Measurements from ENCODE around the gene PRH1.

Gene PRH1

GRCh38 chr12:10884086-10884725, at the start of gene PRH1:
Gene PRH1, minus strand, starts transcription at chr12:10884255. Its CDS starts 38 bp downstream, at chr12:10884217.
- no peak for DNase-seq

- DNase-seq = no peak
Observed at GRCh38 chr12:10928746-10929286, 44.8 kb upstream of the PRH1 start, which contains the start of gene PRH2. Gene PRH2, plus strand, starts transcription at chr12:10929236. Its CDS starts 38 bp downstream, at chr12:10929274.

GRCh38 chr12:10926269-10926668, 42.2 kb upstream of the PRH1 start:
- no peak for DNase-seq

DNA sequence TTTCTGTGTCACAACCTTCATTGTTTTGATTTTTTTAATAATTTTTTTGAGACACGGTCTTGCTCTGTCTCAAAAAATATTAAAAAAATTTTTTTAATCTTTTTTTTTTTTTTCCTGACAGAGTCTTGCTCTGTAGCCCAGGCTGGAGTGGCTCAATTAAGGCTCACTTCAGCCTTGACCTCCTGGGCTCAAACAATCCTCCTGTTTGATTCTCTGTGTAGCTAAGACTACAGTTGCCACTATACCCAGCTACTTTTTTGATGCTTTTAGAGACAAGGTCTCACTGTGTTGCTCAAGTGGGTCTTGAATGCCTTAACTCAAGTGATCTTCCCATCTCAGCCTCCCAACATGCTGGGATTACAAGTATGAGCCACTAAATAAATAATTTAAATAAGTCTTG, 35.8 kb upstream of the PRH1 start:
- DNase-seq = no peak

GRCh38 chr12:10910380-10910779, 26.3 kb upstream of the PRH1 start:
- no peak for DNase-seq

DNA sequence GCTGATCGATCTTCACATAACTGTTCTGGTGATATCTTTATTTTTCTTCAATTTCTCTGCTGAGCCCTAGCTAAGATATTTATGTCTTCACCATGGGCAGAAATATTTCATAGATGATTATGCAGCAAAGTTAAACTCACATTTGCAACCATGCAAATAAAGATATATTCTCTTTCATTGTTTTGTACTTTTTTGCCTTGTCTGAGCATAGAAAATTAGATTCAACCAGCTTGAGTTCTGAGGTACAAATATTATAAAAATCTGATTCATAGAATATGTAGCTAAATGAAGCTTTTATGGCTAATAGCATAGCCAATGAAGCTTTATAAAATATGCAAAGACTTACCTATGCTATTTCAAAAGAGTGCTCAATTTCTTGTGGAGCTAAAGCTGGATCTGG, 25.4 kb upstream of the PRH1 start, which contains the start of gene TAS2R13:
TSS of gene TAS2R13 (minus strand) at position 101 of the 400 bp plus-strand sequence. CDS start 264 bp downstream, outside the sequence.
- DNase-seq = no peak

GRCh38 chr12:10904686-10905085, 20.6 kb upstream of the PRH1 start:
- no peak for DNase-seq

- no peak for DNase-seq
Observed at GRCh38 chr12:10901427-10901826, 17.4 kb upstream of the PRH1 start.

DNA sequence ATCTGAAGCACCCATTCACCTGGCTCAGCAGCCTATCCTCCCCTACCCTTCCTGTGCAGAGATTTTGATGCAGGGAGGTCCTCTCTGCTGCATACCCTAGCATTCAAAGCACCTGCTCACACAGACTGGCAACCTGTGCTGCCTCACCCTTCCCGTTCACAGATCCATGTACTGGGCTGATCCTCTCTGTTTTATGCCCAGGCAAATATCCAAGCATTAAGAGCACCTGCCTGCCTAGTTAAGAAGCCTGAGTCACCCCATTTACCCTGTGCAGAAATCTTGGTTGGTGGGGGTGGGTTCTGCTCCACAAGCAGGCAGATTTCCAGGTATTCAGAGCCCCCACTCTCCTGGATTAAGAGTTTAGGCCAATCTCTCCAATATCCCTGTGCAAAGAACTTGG, 16.9 kb upstream of the PRH1 start:
- DNase-seq = no peak

DNA sequence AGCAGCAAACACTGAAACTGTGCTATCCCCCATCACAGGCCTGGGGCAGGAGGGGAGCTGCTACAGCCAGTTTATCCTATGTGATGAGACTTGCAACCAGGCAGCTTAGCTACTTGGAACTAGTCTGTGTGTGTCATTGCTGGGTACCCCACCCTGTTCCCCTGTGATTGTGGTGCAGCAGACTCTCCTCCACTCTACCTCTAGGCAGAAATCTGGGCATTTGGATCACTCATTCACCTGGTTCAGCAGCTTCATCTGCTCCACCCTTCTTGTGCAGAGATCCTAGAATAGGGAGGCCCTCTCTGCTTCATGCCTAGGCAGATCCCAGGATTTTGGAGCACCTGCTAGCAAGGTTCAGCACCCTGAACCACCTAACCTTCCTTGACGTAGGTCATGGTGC, 16.5 kb upstream of the PRH1 start:
- DNase-seq = no peak

DNA sequence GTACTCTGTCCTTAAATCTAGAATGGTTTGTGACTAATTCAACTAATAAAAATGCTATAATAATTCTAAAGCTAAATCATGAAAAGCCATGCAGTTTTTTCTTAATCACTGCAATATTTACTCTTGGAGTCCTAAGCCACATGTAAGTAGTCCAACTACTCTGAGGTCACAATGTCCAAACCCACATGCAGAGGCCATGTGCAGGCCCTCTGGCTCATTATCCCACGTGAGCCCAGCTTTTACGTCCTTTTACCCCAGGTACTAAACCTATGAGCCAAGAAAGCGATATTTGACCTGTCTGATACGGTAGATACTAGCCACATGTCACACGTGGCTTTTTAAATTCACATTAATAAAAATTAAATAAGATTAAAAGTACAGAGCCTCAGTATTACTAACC, 12.8 kb upstream of the PRH1 start:
- no peak for DNase-seq

DNA sequence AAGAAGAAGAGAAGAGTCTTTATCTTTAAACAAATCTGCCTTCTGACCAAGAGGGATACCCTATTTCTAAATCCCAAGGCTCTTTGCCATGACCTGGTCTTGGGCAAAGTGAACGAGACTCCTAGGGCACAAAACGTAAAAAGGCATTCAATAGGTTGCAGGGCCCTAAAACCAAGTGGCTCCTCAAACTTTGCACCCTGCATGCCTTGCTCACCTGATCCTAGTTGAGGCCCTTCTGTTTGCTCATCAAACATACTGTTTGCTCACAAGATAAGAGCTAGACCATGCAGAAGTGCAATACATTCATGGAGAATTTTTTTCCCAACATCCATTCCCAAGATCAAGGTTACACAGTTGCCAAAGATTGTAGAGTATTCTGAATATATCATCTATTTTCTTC, 7.9 kb upstream of the PRH1 start:
- DNase-seq = no peak

- no peak for DNase-seq
Observed at GRCh38 chr12:10889226-10889625, 5.2 kb upstream of the PRH1 start.

DNA sequence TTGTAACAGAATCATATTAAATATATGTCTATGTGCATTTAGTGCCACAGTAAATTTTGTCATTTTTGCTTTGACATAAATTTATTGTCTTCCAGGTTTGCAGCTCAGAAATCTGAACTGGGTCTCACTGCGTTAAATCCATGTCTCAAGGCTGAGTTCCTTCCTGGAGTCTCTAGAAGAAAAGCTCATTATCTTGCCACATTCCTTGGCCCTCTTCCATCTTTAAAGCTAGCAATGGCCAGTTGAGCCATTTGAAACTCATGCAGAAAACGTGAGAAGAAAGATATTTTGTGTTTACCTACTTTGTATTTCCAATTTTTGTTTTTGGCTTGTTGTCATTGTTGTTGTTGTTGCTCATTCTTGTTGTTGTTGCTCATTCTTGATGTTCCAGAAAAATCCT, 10.7 kb downstream of the PRH1 start:
- no peak for DNase-seq

GRCh38 chr12:10867381-10867780, 16.7 kb downstream of the PRH1 start:
- DNase-seq = no peak

- no peak for DNase-seq
Observed at GRCh38 chr12:10863512-10864218, 20.4 kb downstream of the PRH1 start.

DNA sequence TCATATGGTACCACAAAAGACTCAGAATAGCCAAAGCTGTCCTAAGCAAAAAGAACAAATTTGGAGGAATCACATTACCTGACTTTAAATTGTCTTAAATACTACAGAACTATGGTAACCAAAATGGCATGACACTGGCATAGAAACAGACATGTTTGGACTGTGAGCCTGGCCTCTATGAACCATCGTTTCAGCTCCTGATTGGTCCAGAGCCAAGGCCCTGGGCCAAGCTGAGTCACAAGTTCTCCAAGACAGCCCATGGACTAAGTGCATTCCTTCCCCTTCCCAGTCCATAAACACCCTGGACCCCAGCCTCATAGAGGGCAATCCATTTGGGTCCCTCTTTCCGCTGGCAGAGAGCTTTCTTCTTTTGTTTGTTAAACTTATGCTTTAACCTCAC, 22.7 kb downstream of the PRH1 start:
- no peak for DNase-seq

- DNase-seq = no peak
Observed at GRCh38 chr12:10855807-10856206, 28.2 kb downstream of the PRH1 start.

DNA sequence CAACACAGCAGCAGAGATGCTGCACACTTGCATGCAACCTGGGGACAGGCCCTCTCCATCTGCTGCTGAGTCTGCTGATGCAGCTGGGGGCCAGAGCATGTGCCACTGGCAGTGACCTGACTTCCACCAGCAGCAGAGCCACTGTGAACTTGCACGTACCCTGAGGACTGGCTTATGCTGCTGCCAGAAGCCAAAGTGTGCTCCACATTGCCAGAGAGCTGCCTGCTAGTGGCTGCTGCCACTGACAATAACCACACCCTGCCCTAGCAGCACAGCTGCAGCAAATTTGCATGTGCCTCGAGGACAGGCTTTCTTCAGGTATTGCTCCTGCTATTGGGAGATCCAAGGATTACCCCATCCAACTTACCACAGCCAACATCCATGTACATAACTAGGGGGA, 30.3 kb downstream of the PRH1 start:
- no peak for DNase-seq

DNA sequence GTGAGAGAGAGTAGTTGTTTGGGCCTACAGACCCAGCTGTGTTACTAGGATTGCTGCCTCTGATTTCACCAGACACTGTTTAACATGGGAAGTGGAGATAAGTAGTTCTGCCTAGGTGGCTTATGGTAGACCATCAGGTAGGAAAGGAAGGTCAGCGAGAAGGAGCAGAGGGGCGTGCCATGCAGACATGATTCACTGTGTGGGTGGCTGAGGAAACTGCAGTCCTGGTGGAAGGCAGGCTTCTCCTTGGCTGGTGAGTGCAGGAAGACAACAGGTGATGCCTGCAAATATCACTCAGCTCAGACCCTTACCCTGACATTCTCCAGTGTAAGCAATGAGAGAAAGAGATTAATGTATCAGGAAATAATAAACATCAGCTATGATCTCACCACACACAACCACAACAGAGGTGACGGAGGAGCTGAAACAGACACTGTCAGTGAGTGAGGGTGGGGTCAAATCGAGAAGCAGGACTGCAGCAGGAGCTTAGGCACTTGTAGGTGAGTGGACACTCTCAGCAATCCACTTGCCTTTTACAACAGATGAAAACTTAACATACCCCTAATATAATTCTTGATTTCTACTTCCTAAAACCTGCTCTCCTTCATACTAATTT, 32.7 kb downstream of the PRH1 start:
- DNase-seq = no peak

- DNase-seq = no peak
Observed at GRCh38 chr12:10849425-10849878, 34.6 kb downstream of the PRH1 start, which contains the start of gene PRR4. Gene PRR4, minus strand, starts transcription at chr12:10849475. Its CDS starts 38 bp downstream, at chr12:10849437.

GRCh38 chr12:10847744-10848143, 36.3 kb downstream of the PRH1 start:
- no peak for DNase-seq

DNA sequence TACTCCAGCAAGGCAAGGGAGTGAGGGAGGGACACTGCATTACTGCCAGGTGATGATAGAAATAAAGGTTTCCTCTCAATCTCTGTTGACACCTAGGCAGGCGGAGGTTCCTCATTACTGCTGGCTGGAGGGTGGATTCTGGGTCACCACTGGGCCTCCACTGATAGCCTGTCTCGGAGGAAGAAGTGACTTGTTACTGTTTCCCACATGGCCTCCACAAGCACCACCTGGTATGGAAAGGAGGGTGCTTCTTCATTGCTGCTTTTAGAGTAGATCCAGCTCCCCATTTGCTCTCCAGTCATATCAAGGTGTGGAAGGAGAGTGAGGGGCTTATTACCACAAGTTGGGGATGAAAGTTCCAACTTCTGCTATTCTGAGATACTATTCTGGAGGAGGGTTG, 41.2 kb downstream of the PRH1 start:
- DNase-seq = no peak

GRCh38 chr12:10838461-10838860, 45.6 kb downstream of the PRH1 start:
- no peak for DNase-seq
